Endometrium (tissue), 2 donors: ENCODE data around the gene SAMD4B.
"Not testable (repeated sequence)": the region's sequence is repeated elsewhere in the genome, so short reads cannot be mapped to it uniquely, and the experiment has no call there.

Source experiments
- FAIRE-seq: peaks from 2 replicates; lab custom pipeline; 2012; peaks lifted over from hg19 to GRCh38; lab: Jason Lieb, UNC
- donor health status: control.
- donor health status: control.

SAMD4B gene

GRCh38 chr19:39336483-39336882, 5.7 kb upstream of the SAMD4B start:
- no peak for FAIRE-seq

- FAIRE-seq: no peak
Measured at GRCh38 chr19:39339674-39340073, 2.5 kb upstream of the SAMD4B start.

GRCh38 chr19:39340156-39340555, 2.1 kb upstream of the SAMD4B start:
- not testable (repeated sequence) for FAIRE-seq

- no peak for FAIRE-seq
Measured at GRCh38 chr19:39341129-39341718, 997 bp upstream of the SAMD4B start.

GRCh38 chr19:39342647-39343305, 555 bp downstream of the SAMD4B start:
- FAIRE-seq: no peak

GRCh38 chr19:39345956-39346355, 3.7 kb downstream of the SAMD4B start:
- no peak for FAIRE-seq

GRCh38 chr19:39347332-39348164, 5.3 kb downstream of the SAMD4B start:
- FAIRE-seq: no peak

GRCh38 chr19:39349326-39349725, 7.1 kb downstream of the SAMD4B start:
- FAIRE-seq: no peak

GRCh38 chr19:39350156-39350555, 7.9 kb downstream of the SAMD4B start:
- no peak for FAIRE-seq

- FAIRE-seq: no peak
Measured at GRCh38 chr19:39351537-39352064, 9.4 kb downstream of the SAMD4B start.

- FAIRE-seq: no peak
Measured at GRCh38 chr19:39352381-39353255, 10.4 kb downstream of the SAMD4B start.

- no peak for FAIRE-seq
Measured at GRCh38 chr19:39355253-39355652, 13.0 kb downstream of the SAMD4B start.

GRCh38 chr19:39356073-39356472, 13.9 kb downstream of the SAMD4B start:
- no peak for FAIRE-seq

GRCh38 chr19:39356647-39357046, 14.4 kb downstream of the SAMD4B start:
- FAIRE-seq: no peak

- no peak for FAIRE-seq
Measured at GRCh38 chr19:39359026-39359425, 16.8 kb downstream of the SAMD4B start.

GRCh38 chr19:39360599-39360998, 18.4 kb downstream of the SAMD4B start:
- FAIRE-seq: no peak

GRCh38 chr19:39362682-39363657, 20.7 kb downstream of the SAMD4B start:
- FAIRE-seq: no peak

GRCh38 chr19:39363901-39364457, 21.8 kb downstream of the SAMD4B start:
- FAIRE-seq: no peak

- FAIRE-seq: no peak
Measured at GRCh38 chr19:39365531-39365930, 23.3 kb downstream of the SAMD4B start.

- no peak for FAIRE-seq
Measured at GRCh38 chr19:39369200-39369599, 27.0 kb downstream of the SAMD4B start.
